ENCODE results near the gene ADAMTS15.

The ADAMTS15 gene

GRCh38 chr11:130427581-130428315 lies 20.7 kb upstream of the ADAMTS15 start (continued):
- TF ChIP-seq ZFP3 (tag by site-specific recombination; IDR thresholded peaks at IDR 0.05; ENCODE audit: low read depth) (0 out of 2 replicates have a peak, but pooled peaks have one; percentile 13), ZNF555 (tag by site-specific recombination; conservative IDR thresholded peaks at IDR 0.05) (no peak), ZNF341 (tag by site-specific recombination; IDR thresholded peaks at IDR 0.05; ENCODE audit: low read depth) (peak; percentile 56; the same call in 1 of the 2 replicates), GLI4 (tag by site-specific recombination; IDR thresholded peaks at IDR 0.05) (no peak), ZNF777 (tag by site-specific recombination; IDR thresholded peaks at IDR 0.05; ENCODE audit: borderline replicate concordance) (peak; percentile 82; the same call in 1 of the 2 replicates), ZNF692 (tag by site-specific recombination; IDR thresholded peaks at IDR 0.05) (no peak), ZNF362 (tag by site-specific recombination; IDR thresholded peaks at IDR 0.05) (no peak), ZBTB20 (tag by site-specific recombination; IDR thresholded peaks at IDR 0.05) (peak; percentile 34; the same call in 1 of the 2 replicates), HOXA7 (CRISPR knock-in tag; IDR thresholded peaks at IDR 0.05; ENCODE audit: borderline replicate concordance) (no peak), ZIC2 (tag by site-specific recombination; IDR thresholded peaks at IDR 0.05) (peak; percentile 65), ZNF549 (tag by site-specific recombination; IDR thresholded peaks at IDR 0.05) (no peak), TRIM28 (IDR thresholded peaks at IDR 0.05; ENCODE audit: borderline replicate concordance, low read length) (no peak), GLIS2 (tag by site-specific recombination; IDR thresholded peaks at IDR 0.05) (peak; percentile 94), ZNF530 (tag by site-specific recombination; IDR thresholded peaks at IDR 0.05; ENCODE audit: low read depth) (no peak), OVOL3 (tag by site-specific recombination; IDR thresholded peaks at IDR 0.05) (no peak), ZNF701 (tag by site-specific recombination; IDR thresholded peaks at IDR 0.05) (no peak)

DNA sequence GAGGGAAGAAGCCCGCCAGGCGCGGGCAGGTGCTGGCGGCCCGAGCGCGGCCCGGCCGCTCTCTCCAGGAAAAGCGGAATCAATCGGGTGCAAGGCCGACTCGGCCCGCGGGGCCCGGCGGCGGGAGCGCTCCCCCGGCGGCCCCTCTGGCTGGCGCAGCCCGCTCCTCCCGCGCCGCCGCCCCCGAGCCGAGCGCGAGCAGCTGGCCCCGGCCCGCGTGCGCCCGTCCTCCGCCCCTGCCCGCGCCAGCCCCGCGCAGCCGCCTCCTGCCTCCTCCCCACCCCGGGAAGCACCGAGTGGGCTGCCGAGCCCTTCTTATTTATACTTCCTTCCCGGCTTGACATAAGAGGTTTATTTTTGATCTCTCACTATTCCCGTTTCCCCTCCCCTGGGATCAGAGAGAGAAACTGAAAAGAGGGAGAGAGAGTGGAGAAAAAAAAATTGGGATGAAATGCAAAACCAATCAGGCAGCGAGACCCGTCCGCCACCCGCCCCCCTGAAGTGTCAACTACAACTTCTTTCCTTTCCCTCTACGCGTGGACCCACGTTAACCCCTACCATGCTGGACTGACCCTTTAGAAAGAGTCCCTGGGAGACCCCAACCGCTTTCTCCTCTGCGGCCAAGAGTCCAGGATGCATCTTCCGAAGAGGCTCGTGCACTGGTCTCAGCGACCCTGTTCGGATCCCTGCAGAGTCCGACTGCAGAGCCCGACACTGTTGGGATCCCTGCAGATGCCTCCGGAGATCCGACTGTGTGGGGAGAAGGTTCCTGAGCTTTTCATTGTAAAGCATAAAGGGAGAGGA lies 19.9 kb upstream of the ADAMTS15 start, which contains the start of gene ADAMTS8:
ADAMTS8 (minus strand) TSS at position 294 of the 804 bp plus-strand sequence. CDS start 323 bp downstream, outside the sequence.
- Histone ChIP-seq H3K27ac (ENCODE audit: extremely low read depth, low read depth, low read length) (no peak within 1 kb of the TSS; the same call in 1 of the 2 replicates), H3K9me3 (ENCODE audit: control insufficient read depth, insufficient read depth, low read depth, low read length) (no peaks in the 10 kb centered on the region), H3K36me3 (ENCODE audit: control insufficient read depth in 2 of 2, insufficient read depth in 1 of 2, low read length in 2 of 2) (no peaks in the 10 kb centered on the region), H3K4me1 (ENCODE audit: control insufficient read depth, insufficient read depth, low read length) (no peaks in the 10 kb centered on the region; the same call in 1 of the 2 replicates), H3K4me3 (ENCODE audit: low read depth, low read length) (peak within 1 kb of the TSS; percentile 36)
- CTCF ChIA-PET = interaction anchor here (0.6 to 11.6 kb wide), 8 partner anchors 15 to 466 kb away, joined by 3 to 408 read pairs (median 3); no protein-coding TSS in a partner anchor
- TF ChIP-seq ZNF16 (tag by site-specific recombination; IDR thresholded peaks at IDR 0.05; ENCODE audit: low read depth) = no peak
- TF ChIP-seq ZNF335 (tag by site-specific recombination; conservative IDR thresholded peaks at IDR 0.05) = peak; percentile 64
- no peak for TF ChIP-seq PBX3 (CRISPR knock-in tag; IDR thresholded peaks at IDR 0.05)
- TF ChIP-seq KLF17 (tag by site-specific recombination; IDR thresholded peaks at IDR 0.05) = no peak
- TF ChIP-seq ZSCAN23 (tag by site-specific recombination; IDR thresholded peaks at IDR 0.05) = no peak
- TF ChIP-seq ZFP37 (tag by site-specific recombination; IDR thresholded peaks at IDR 0.05) = no peak
- no peak for TF ChIP-seq ZBTB11 (tag by site-specific recombination; conservative IDR thresholded peaks at IDR 0.05; ENCODE audit: low read depth)
- POLR2A ChIA-PET = no interaction called here

Measured in HEK293 (cell line).